ENCODE data around the gene NRCAM.

Gene NRCAM

GRCh38 chr7:108284349-108285002 is 171.8 kb downstream of the NRCAM start:
- ChIA-PET CTCF (no interaction called here), POLR2A (no interaction called here)
- H3K9me3 ChIP-seq (ENCODE audit: control insufficient read depth, insufficient read depth, low read depth, low read length) = no peaks in the 10 kb centered on the region
- no peaks in the 10 kb centered on the region for H3K36me3 ChIP-seq (ENCODE audit: control insufficient read depth in 2 of 2, insufficient read depth in 1 of 2, low read length in 2 of 2)
- H3K4me3 ChIP-seq (ENCODE audit: low read depth, low read length) = no peak overlapping the region
- peaks cover 5% of the 10 kb centered on the region; the same call in 1 of the 2 replicates for H3K4me1 ChIP-seq (ENCODE audit: control insufficient read depth, insufficient read depth, low read length)
- TF ChIP-seq ZNF391 (tag by site-specific recombination; IDR thresholded peaks at IDR 0.05; ENCODE audit: borderline replicate concordance, low read depth) = no peak
- no peak for TF ChIP-seq ZSCAN30 (tag by site-specific recombination; IDR thresholded peaks at IDR 0.05)
- TF ChIP-seq, protein P1, sequence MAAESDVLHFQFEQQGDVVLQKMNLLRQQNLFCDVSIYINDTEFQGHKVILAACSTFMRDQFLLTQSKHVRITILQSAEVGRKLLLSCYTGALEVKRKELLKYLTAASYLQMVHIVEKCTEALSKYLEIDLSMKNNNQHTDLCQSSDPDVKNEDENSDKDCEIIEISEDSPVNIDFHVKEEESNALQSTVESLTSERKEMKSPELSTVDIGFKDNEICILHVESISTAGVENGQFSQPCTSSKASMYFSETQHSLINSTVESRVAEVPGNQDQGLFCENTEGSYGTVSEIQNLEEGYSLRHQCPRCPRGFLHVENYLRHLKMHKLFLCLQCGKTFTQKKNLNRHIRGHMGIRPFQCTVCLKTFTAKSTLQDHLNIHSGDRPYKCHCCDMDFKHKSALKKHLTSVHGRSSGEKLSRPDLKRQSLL (tag by site-specific recombination; IDR thresholded peaks at IDR 0.05) = no peak
- no peak for TF ChIP-seq ZNF266 (tag by site-specific recombination; IDR thresholded peaks at IDR 0.05; ENCODE audit: low read depth)
- TF ChIP-seq ZNF354C (tag by site-specific recombination; IDR thresholded peaks at IDR 0.05; ENCODE audit: borderline replicate concordance, low read depth) = no peak
- TF ChIP-seq ZNF585B (tag by site-specific recombination; IDR thresholded peaks at IDR 0.05) = no peak
- TF ChIP-seq ZNF133 (tag by site-specific recombination; IDR thresholded peaks at IDR 0.05) = no peak
- no peak for TF ChIP-seq ZBTB1 (tag by site-specific recombination; IDR thresholded peaks at IDR 0.05)
- no peak for TF ChIP-seq ZNF248 (tag by site-specific recombination; IDR thresholded peaks at IDR 0.05)
- TF ChIP-seq ZNF394 (tag by site-specific recombination; IDR thresholded peaks at IDR 0.05; ENCODE audit: borderline replicate concordance) = no peak
- no peak for TF ChIP-seq OSR2 (tag by site-specific recombination; IDR thresholded peaks at IDR 0.05)
- no peak for TF ChIP-seq ZNF19 (tag by site-specific recombination; IDR thresholded peaks at IDR 0.05; ENCODE audit: low read depth)
- no peak for TF ChIP-seq ZNF37A (tag by site-specific recombination; IDR thresholded peaks at IDR 0.05)
- TF ChIP-seq ZFP69B (tag by site-specific recombination; IDR thresholded peaks at IDR 0.05) = no peak
- TF ChIP-seq ZBTB26 (tag by site-specific recombination; optimal IDR thresholded peaks at IDR 0.05) = no peak
- TF ChIP-seq, protein P2, sequence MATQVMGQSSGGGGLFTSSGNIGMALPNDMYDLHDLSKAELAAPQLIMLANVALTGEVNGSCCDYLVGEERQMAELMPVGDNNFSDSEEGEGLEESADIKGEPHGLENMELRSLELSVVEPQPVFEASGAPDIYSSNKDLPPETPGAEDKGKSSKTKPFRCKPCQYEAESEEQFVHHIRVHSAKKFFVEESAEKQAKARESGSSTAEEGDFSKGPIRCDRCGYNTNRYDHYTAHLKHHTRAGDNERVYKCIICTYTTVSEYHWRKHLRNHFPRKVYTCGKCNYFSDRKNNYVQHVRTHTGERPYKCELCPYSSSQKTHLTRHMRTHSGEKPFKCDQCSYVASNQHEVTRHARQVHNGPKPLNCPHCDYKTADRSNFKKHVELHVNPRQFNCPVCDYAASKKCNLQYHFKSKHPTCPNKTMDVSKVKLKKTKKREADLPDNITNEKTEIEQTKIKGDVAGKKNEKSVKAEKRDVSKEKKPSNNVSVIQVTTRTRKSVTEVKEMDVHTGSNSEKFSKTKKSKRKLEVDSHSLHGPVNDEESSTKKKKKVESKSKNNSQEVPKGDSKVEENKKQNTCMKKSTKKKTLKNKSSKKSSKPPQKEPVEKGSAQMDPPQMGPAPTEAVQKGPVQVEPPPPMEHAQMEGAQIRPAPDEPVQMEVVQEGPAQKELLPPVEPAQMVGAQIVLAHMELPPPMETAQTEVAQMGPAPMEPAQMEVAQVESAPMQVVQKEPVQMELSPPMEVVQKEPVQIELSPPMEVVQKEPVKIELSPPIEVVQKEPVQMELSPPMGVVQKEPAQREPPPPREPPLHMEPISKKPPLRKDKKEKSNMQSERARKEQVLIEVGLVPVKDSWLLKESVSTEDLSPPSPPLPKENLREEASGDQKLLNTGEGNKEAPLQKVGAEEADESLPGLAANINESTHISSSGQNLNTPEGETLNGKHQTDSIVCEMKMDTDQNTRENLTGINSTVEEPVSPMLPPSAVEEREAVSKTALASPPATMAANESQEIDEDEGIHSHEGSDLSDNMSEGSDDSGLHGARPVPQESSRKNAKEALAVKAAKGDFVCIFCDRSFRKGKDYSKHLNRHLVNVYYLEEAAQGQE (tag by site-specific recombination; IDR thresholded peaks at IDR 0.05) = no peak
- TF ChIP-seq ZNF558 (tag by site-specific recombination; IDR thresholded peaks at IDR 0.05) = no peak
- no peak for TF ChIP-seq ZNF768 (tag by site-specific recombination; IDR thresholded peaks at IDR 0.05)
- no peak overlapping the region for H3K27ac ChIP-seq (ENCODE audit: extremely low read depth, low read depth, low read length)

DNA sequence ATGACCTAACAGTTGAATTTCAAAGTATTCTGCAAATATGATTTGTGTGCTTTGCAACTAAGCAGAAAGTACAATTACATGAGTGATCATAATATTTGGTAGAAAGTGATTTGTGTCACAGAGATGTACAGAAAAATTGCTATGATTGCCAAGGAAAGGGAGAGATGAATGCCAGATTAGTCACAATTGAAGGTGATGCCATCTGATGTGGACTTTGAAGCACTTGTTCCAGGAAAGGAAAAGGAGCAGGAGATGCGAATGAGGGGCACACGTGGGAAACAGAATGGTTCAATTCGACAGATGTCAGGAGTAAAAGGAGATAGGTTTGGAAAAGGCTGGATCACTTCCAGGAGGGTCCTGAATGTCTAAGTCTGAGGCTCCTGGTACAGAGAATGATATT is 173.0 kb downstream of the NRCAM start:
- POLR2A ChIA-PET = no interaction called here
- Histone ChIP-seq H3K4me1 (ENCODE audit: control insufficient read depth, insufficient read depth, low read length) (peaks cover 5% of the 10 kb centered on the region; the same call in 1 of the 2 replicates), H3K4me3 (ENCODE audit: low read depth, low read length) (no peak overlapping the region), H3K27ac (ENCODE audit: extremely low read depth, low read depth, low read length) (no peak overlapping the region), H3K9me3 (ENCODE audit: control insufficient read depth, insufficient read depth, low read depth, low read length) (no peaks in the 10 kb centered on the region), H3K36me3 (ENCODE audit: control insufficient read depth in 2 of 2, insufficient read depth in 1 of 2, low read length in 2 of 2) (no peaks in the 10 kb centered on the region)
- TF ChIP-seq ZNF639 (tag by site-specific recombination; IDR thresholded peaks at IDR 0.05) (no peak), ZFP37 (tag by site-specific recombination; IDR thresholded peaks at IDR 0.05) (no peak), PRDM1 (tag by site-specific recombination; IDR thresholded peaks at IDR 0.05) (peak; percentile 27; the same call in 1 of the 2 replicates)
- CTCF ChIA-PET = interaction anchor here (0.6 kb wide), 1 partner anchor 214 kb away, joined by 3 read pairs; no protein-coding TSS in a partner anchor
